ENCODE measurements around the gene RPRD1B. TPM values are rescaled to one million over a fixed set of nuclear protein-coding genes. Genes with fewer than 3 reads are reported as not detected.

RPRD1B gene
- total and polyA plus RNA-seq, 2 of the 13 experiments (the other 11 are each of a cell fraction or from before 2014, with no cell fraction given): 31.1 to 41.5 TPM

DNA sequence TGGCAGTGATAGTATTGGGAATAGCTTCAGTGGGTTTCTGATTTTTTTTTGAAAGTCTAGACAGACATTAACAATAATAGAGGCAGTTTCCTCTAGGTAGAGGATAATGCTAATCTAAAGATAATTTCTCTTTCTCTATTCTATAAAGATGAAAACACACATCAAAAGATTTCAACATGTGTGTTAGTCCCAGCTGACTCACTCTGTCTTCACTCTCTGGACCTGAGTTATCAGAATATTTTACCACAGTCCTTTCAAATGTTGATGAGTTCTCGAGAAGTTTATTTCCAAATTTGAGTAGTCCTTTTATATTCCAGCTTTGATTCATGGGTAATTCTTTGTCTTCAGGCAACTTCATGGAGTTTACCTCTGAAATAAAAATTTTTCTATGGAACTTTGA, 17.1 kb downstream of the RPRD1B start (continued):
- TF ChIP-seq, protein P1, sequence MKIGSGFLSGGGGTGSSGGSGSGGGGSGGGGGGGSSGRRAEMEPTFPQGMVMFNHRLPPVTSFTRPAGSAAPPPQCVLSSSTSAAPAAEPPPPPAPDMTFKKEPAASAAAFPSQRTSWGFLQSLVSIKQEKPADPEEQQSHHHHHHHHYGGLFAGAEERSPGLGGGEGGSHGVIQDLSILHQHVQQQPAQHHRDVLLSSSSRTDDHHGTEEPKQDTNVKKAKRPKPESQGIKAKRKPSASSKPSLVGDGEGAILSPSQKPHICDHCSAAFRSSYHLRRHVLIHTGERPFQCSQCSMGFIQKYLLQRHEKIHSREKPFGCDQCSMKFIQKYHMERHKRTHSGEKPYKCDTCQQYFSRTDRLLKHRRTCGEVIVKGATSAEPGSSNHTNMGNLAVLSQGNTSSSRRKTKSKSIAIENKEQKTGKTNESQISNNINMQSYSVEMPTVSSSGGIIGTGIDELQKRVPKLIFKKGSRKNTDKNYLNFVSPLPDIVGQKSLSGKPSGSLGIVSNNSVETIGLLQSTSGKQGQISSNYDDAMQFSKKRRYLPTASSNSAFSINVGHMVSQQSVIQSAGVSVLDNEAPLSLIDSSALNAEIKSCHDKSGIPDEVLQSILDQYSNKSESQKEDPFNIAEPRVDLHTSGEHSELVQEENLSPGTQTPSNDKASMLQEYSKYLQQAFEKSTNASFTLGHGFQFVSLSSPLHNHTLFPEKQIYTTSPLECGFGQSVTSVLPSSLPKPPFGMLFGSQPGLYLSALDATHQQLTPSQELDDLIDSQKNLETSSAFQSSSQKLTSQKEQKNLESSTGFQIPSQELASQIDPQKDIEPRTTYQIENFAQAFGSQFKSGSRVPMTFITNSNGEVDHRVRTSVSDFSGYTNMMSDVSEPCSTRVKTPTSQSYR (CRISPR knock-in tag; IDR thresholded peaks at IDR 0.05; ENCODE audit: borderline replicate concordance): no peak

- Histone ChIP-seq H3K9ac (ENCODE audit: insufficient read depth, low read depth, low read length) (no peak overlapping the region), H3K9me3 (ENCODE audit: low read length) (no peaks in the 10 kb centered on the region), H3K27me3 (ENCODE audit: control insufficient read depth in 1 of 2, insufficient read depth in 2 of 2, low read length in 2 of 2) (no peaks in the 10 kb centered on the region), H3K79me2 (ENCODE audit: insufficient read depth, low read length) (peaks cover 69% of the 10 kb centered on the region), H3K4me1 (ENCODE audit: insufficient read depth, low read length) (peaks cover 26% of the 10 kb centered on the region), H2AFZ (ENCODE audit: low read length) (no peak overlapping the region), H3K27ac (ENCODE audit: extremely low read length, insufficient read depth, low read length) (no peak overlapping the region), H4K20me1 (ENCODE audit: insufficient read depth, low read length) (peaks cover 23% of the 10 kb centered on the region), H3K4me2 (ENCODE audit: low read depth, low read length) (no peak overlapping the region), H3K4me3 (replicated peaks in 1 of 3; ENCODE audit: insufficient read depth in 1 of 3, low read depth in 2 of 3, low read length in 3 of 3) (no peak overlapping the region), H3K36me3 (replicated peaks in 1 of 2; ENCODE audit: control insufficient read depth in 1 of 2, insufficient read depth in 2 of 2, low read length in 2 of 2) (peaks cover 16 to 80% of the 10 kb centered on the region in 2 experiments)
- ChIA-PET CTCF (ENCODE audit: low intra/inter-chr PET ratio, low total read pairs) (no interaction called here), POLR2A (interaction anchor here (0.6 kb wide), 1 partner anchor 12 kb away, joined by 3 read pairs; no protein-coding TSS in a partner anchor)
- no peak for ATAC-seq
- TF ChIP-seq ATF7-NPFF (CRISPR knock-in tag; IDR thresholded peaks at IDR 0.05; ENCODE audit: low read depth): no peak
- TF ChIP-seq, protein P2, sequence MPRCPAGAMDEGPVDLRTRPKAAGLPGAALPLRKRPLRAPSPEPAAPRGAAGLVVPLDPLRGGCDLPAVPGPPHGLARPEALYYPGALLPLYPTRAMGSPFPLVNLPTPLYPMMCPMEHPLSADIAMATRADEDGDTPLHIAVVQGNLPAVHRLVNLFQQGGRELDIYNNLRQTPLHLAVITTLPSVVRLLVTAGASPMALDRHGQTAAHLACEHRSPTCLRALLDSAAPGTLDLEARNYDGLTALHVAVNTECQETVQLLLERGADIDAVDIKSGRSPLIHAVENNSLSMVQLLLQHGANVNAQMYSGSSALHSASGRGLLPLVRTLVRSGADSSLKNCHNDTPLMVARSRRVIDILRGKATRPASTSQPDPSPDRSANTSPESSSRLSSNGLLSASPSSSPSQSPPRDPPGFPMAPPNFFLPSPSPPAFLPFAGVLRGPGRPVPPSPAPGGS (CRISPR knock-in tag; IDR thresholded peaks at IDR 0.05): no peak
- TF ChIP-seq NCOA5 (CRISPR knock-in tag; IDR thresholded peaks at IDR 0.05): no peak
- no peak for TF ChIP-seq MLX (CRISPR knock-in tag; IDR thresholded peaks at IDR 0.05)
- no peak for TF ChIP-seq ZNF383 (CRISPR knock-in tag; IDR thresholded peaks at IDR 0.05; ENCODE audit: borderline replicate concordance)
- no peak for TF ChIP-seq U2AF2 (IDR thresholded peaks at IDR 0.05; ENCODE audit: low read depth, low read length)
- TF ChIP-seq, protein P3, sequence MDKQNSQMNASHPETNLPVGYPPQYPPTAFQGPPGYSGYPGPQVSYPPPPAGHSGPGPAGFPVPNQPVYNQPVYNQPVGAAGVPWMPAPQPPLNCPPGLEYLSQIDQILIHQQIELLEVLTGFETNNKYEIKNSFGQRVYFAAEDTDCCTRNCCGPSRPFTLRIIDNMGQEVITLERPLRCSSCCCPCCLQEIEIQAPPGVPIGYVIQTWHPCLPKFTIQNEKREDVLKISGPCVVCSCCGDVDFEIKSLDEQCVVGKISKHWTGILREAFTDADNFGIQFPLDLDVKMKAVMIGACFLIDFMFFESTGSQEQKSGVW (CRISPR knock-in tag; IDR thresholded peaks at IDR 0.05; ENCODE audit: borderline replicate concordance): no peak
- intact Hi-C loops (cut with micrococcal nuclease; ENCODE audit: unreplicated experiment): no loop called here
- no peak for DNase-seq (ENCODE audit: low spot score)
- in situ Hi-C loops (cut with HindIII; ENCODE audit: extremely low pct_ligation_motif_present, low pct_unique_long_range_greater_than_20kb): loop anchor here (10.0 to 25.0 kb wide), 2 partner anchors 272 to 359 kb away; no protein-coding TSS in a partner anchor
- WGBS (ENCODE audit: low lambda C conversion rate): 73% methylated on average over 2 of the region's 2 CpGs
- no peak for FAIRE-seq
- BruUV-seq (replicated peaks): no TSS peak
Measured at GRCh38 chr20:38052870-38053269, 19.3 kb downstream of the RPRD1B start.
